ENCODE measurements around the gene GNB1. TPM values are rescaled to one million over a fixed set of nuclear protein-coding genes. Genes with fewer than 3 reads are reported as not detected.

Gene GNB1
- total and polyA plus RNA-seq, 9 of the 15 experiments (the other 6 are each of a cell fraction or from before 2014, with no cell fraction given) = 34.3 to 388 (median 114) TPM

DNA sequence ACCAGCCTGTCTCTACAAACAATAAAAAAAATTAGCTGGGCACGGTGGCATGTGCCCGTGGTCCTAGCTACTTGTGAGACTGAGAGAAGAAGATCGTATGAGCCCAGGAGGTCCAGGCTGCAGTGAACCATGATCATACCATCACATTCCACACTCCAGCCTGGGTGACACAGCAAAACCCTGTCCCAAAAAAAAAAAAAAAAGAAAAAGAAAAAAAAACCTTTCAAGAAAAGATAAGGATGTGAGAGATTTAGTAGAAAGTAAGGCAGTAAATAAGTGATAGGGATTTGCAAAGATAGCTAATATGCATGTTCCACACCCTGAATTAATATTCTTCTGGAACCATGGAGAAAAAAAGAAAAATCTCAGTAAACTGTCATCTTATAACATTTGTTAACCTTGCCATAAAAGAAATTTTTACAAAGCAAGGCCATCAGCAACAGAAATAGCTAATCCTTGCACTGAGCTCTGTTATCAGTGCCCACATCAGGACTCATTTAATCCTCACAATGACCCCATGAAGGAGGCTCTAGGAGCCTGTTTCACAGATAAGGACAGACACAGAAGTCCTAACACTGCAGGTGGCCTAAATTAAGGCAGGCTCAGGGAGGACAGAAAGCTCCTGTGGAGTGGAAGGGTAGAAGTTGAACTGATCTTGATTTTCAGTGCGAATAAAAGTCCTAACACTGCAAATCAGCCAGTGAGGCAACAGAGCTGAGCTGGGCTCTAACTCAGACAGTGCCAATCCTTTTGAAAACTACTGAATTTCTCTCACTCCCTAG is 7.6 kb downstream of the GNB1 start (continued):
- TF ChIP-seq, protein P1, sequence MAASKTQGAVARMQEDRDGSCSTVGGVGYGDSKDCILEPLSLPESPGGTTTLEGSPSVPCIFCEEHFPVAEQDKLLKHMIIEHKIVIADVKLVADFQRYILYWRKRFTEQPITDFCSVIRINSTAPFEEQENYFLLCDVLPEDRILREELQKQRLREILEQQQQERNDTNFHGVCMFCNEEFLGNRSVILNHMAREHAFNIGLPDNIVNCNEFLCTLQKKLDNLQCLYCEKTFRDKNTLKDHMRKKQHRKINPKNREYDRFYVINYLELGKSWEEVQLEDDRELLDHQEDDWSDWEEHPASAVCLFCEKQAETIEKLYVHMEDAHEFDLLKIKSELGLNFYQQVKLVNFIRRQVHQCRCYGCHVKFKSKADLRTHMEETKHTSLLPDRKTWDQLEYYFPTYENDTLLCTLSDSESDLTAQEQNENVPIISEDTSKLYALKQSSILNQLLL (CRISPR knock-in tag; IDR thresholded peaks at IDR 0.05; ENCODE audit: borderline replicate concordance) = no peak
- TF ChIP-seq CCNT2 (IDR thresholded peaks at IDR 0.05; ENCODE audit: borderline replicate concordance, extremely low read depth, insufficient read length, low read depth, low read length) = no peak
- peak; percentile 80 for TF ChIP-seq NFIC (IDR thresholded peaks at IDR 0.05)
- TF ChIP-seq MIER1 (IDR thresholded peaks at IDR 0.05; ENCODE audit: low read depth) = no peak
- TF ChIP-seq, protein P2, sequence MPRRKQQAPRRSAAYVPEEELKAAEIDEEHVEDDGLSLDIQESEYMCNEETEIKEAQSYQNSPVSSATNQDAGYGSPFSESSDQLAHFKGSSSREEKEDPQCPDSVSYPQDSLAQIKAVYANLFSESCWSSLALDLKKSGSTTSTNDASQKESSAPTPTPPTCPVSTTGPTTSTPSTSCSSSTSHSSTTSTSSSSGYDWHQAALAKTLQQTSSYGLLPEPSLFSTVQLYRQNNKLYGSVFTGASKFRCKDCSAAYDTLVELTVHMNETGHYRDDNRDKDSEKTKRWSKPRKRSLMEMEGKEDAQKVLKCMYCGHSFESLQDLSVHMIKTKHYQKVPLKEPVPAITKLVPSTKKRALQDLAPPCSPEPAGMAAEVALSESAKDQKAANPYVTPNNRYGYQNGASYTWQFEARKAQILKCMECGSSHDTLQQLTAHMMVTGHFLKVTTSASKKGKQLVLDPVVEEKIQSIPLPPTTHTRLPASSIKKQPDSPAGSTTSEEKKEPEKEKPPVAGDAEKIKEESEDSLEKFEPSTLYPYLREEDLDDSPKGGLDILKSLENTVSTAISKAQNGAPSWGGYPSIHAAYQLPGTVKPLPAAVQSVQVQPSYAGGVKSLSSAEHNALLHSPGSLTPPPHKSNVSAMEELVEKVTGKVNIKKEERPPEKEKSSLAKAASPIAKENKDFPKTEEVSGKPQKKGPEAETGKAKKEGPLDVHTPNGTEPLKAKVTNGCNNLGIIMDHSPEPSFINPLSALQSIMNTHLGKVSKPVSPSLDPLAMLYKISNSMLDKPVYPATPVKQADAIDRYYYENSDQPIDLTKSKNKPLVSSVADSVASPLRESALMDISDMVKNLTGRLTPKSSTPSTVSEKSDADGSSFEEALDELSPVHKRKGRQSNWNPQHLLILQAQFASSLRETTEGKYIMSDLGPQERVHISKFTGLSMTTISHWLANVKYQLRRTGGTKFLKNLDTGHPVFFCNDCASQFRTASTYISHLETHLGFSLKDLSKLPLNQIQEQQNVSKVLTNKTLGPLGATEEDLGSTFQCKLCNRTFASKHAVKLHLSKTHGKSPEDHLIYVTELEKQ (CRISPR knock-in tag; IDR thresholded peaks at IDR 0.05) = no peak
- no peak for TF ChIP-seq U2AF1 (optimal IDR thresholded peaks at IDR 0.05; ENCODE audit: low read depth, low read length)
- TF ChIP-seq NCOA2 (IDR thresholded peaks at IDR 0.05; ENCODE audit: partially characterized antibody in 2 of 2) = peak in 1 of 2 experiments; percentile 19
- no peak for TF ChIP-seq EWSR1 (IDR thresholded peaks at IDR 0.05; ENCODE audit: borderline replicate concordance, low read depth, partially characterized antibody)
- no peak for TF ChIP-seq KLF1 (tag; IDR thresholded peaks at IDR 0.05)
- no peak for TF ChIP-seq ZNF696 (CRISPR knock-in tag; conservative IDR thresholded peaks at IDR 0.05)
- no peak for TF ChIP-seq HNRNPK (IDR thresholded peaks at IDR 0.05; ENCODE audit: low read depth, low read length, poor library complexity, severe bottlenecking)
- no peak for TF ChIP-seq COPS2 (conservative IDR thresholded peaks at IDR 0.05)
- no peak for TF ChIP-seq ZNF3 (CRISPR knock-in tag; IDR thresholded peaks at IDR 0.05)
- TF ChIP-seq HSF4 (CRISPR knock-in tag; IDR thresholded peaks at IDR 0.05; ENCODE audit: borderline replicate concordance) = no peak
- TF ChIP-seq BHLHE40 (IDR thresholded peaks at IDR 0.05; ENCODE audit: low read length) = no peak
- TF ChIP-seq RBM22 (IDR thresholded peaks at IDR 0.05; ENCODE audit: low read depth, low read length, poor library complexity, severe bottlenecking) = no peak
- TF ChIP-seq NELFE (IDR thresholded peaks at IDR 0.05; ENCODE audit: insufficient read depth, insufficient read length) = no peak
- no peak for TF ChIP-seq ILK (tag; IDR thresholded peaks at IDR 0.05; ENCODE audit: borderline replicate concordance, low read depth)
- TF ChIP-seq GATA2 (CRISPR knock-in tag; IDR thresholded peaks at IDR 0.05) = peak; percentile 91
- TF ChIP-seq ZNF561 (CRISPR knock-in tag; conservative IDR thresholded peaks at IDR 0.05) = no peak
- TF ChIP-seq, protein P3, sequence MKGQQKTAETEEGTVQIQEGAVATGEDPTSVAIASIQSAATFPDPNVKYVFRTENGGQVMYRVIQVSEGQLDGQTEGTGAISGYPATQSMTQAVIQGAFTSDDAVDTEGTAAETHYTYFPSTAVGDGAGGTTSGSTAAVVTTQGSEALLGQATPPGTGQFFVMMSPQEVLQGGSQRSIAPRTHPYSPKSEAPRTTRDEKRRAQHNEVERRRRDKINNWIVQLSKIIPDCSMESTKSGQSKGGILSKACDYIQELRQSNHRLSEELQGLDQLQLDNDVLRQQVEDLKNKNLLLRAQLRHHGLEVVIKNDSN (CRISPR knock-in tag; IDR thresholded peaks at IDR 0.05) = no peak
